Activated CD8-positive, alpha-beta T cell treated with anti-CD3 and anti-CD28 coated beads, Interleukin-2, amount 10 ng/mL, durations not matched to agents 7 days and 5 days (primary cell): ENCODE results near the gene TEDC1. TPM values are rescaled to one million over a fixed set of nuclear protein-coding genes. Genes with fewer than 3 reads are reported as not detected.
"Not testable (repeated sequence)": the region's sequence is repeated elsewhere in the genome, so short reads cannot be mapped to it uniquely, and the experiment has no call there.

Experiments
- ATAC-seq: fragments of 150-1000 bp; cut with Tn5 transposase; one replicate; pipeline ENCODE4 v1.10.0; 2021; ENCODE audit warnings: moderate library complexity
- CTCF ChIA-PET: fragments of 350-600 bp; sonication (Branson Sonifier 250); formaldehyde crosslinking; loops from one replicate; lab custom pipeline; 2021; ENCODE audit warnings: antibody characterized with exemption; lab: Charles Lee
- POLR2A ChIA-PET: fragments of 350-600 bp; sonication (Branson Sonifier 250); formaldehyde crosslinking; loops from one replicate; lab custom pipeline; 2021; ENCODE audit warnings: antibody characterized with exemption; lab: Charles Lee
- DNase-seq: peaks from one replicate; pipeline ENCODE4 v3.0.0-alpha.2; 2020
- H3K27ac Mint-ChIP-seq: one replicate; pipeline ENCODE4 v1.8.0; 2021; ENCODE audit warnings: mild to moderate bottlenecking, mixed read lengths
- H3K27me3 Mint-ChIP-seq: one replicate; pipeline ENCODE4 v1.8.0; 2021; ENCODE audit warnings: low read depth, mixed read lengths
- H3K36me3 Mint-ChIP-seq: one replicate; pipeline ENCODE4 v1.8.0; 2021; ENCODE audit warnings: low read depth, mixed read lengths
- H3K4me1 Mint-ChIP-seq: one replicate; pipeline ENCODE4 v1.8.0; 2021; ENCODE audit warnings: low read depth, mixed read lengths
- H3K4me3 Mint-ChIP-seq: one replicate; pipeline ENCODE4 v1.8.0; 2021; ENCODE audit warnings: mild to moderate bottlenecking, mixed read lengths
- H3K9me3 Mint-ChIP-seq: one replicate; pipeline ENCODE4 v1.8.0; 2022; ENCODE audit warnings: mixed read lengths; ENCODE audit not compliant: insufficient read depth
- total RNA-seq, 2 experiments: library from RNA; stranded (reverse); gene quantifications; one replicate each; pipeline ENCODE4 v1.2.3, GENCODE V29; 2021

The TEDC1 gene
- total RNA-seq, 2 experiments from 2014 or later: 56.5 to 61.8 TPM

GRCh38 chr14:105546410-105546809, 55.4 kb downstream of the TEDC1 start:
- DNase-seq, H3K27ac Mint-ChIP-seq, H3K4me3 Mint-ChIP-seq, H3K9me3 Mint-ChIP-seq, CTCF ChIA-PET, POLR2A ChIA-PET, ATAC-seq, H3K36me3 Mint-ChIP-seq, H3K4me1 Mint-ChIP-seq: not testable (repeated sequence)
- H3K27me3 Mint-ChIP-seq: peaks cover 14% of the 10 kb centered on the region

GRCh38 chr14:105547072-105547471, 56.0 kb downstream of the TEDC1 start:
- H3K27me3 Mint-ChIP-seq, ATAC-seq, H3K4me3 Mint-ChIP-seq, H3K9me3 Mint-ChIP-seq, H3K36me3 Mint-ChIP-seq, POLR2A ChIA-PET, DNase-seq, H3K27ac Mint-ChIP-seq, H3K4me1 Mint-ChIP-seq, CTCF ChIA-PET: not testable (repeated sequence)

- peaks cover 11% of the 10 kb centered on the region for H3K27me3 Mint-ChIP-seq
- CTCF ChIA-PET: interaction anchor here (2.8 kb wide), 1 partner anchor 11 kb away, joined by 12 read pairs; no protein-coding TSS in a partner anchor
- no peak overlapping the region for H3K4me3 Mint-ChIP-seq
- ATAC-seq: no peak
- H3K9me3 Mint-ChIP-seq: no peaks in the 10 kb centered on the region
- H3K27ac Mint-ChIP-seq: no peak overlapping the region
- no peaks in the 10 kb centered on the region for H3K4me1 Mint-ChIP-seq
- no peaks in the 10 kb centered on the region for H3K36me3 Mint-ChIP-seq
- DNase-seq: no peak
- POLR2A ChIA-PET: no interaction called here
Measured at GRCh38 chr14:105547741-105548169, 56.7 kb downstream of the TEDC1 start.

Other genes with a start within 250 kb of the TEDC1 start
- 10 to 100 TPM; 53.7 to 59.8 TPM for gene BTBD6, start 242.7 kb upstream of the TEDC1 start, total RNA-seq
- 10 to 100 TPM; 42.1 to 44.7 TPM for gene BRF1, start 190.2 kb upstream of the TEDC1 start, total RNA-seq
- 10 to 100 TPM; 32.9 to 38.5 TPM for gene PACS2, start 176.5 kb upstream of the TEDC1 start, total RNA-seq
- 1 to 10 TPM; 1.9 to 2.4 TPM for gene TEX22, start 92.7 kb upstream of the TEDC1 start, total RNA-seq
- gene MTA1, start 71.4 kb upstream of the TEDC1 start, total RNA-seq: 100 to 1,000 TPM; 109 to 127 TPM
- under 1 TPM; 0.21 to 0.31 TPM for gene CRIP2, start 16.4 kb upstream of the TEDC1 start, total RNA-seq
- 100 to 1,000 TPM; 587 to 613 TPM for gene CRIP1, start 4.4 kb upstream of the TEDC1 start, total RNA-seq
- gene TMEM121, start 35.3 kb downstream of the TEDC1 start, total RNA-seq: 1 to 10 TPM; 8.6 to 9.2 TPM